Loucy (cell line): ENCODE data around the gene AK3.

Experiments
- EZH2phosphoT487 ChIP-seq: fragments of 200-600 bp; IDR thresholded peaks from 2 replicates; pipeline ENCODE4 v1.6.1; 2018; ENCODE audit warnings: antibody characterized with exemption, mild to moderate bottlenecking, moderate library complexity, borderline replicate concordance
- TF ChIP-seq, protein P1 (sequence below): fragments of 200-600 bp; sonication (generic); conservative IDR thresholded peaks from 2 replicates; pipeline ENCODE4 v1.5.1; 2014; ENCODE audit warnings: mild to moderate bottlenecking, antibody characterized with exemption, low read length

DNA sequence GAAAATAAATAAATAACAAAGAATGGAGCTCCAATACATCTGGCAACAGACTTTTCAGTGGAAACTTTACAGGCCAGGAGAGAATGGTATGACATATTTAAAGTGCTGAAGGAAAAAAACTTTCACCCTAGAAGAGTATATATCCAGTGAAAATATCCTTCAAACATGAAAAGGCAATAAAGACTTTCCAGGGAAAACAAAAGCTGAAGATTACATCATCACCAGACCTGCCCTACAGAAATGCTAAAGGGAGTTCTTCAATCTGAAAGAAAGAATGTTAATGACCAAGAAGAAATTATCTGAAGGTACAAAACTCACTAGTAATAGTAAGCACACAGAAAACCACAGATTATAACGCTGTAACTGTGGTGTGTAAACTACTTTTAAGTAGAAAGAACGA, 43.4 kb upstream of the AK3 start:
- TF ChIP-seq, protein P1, sequence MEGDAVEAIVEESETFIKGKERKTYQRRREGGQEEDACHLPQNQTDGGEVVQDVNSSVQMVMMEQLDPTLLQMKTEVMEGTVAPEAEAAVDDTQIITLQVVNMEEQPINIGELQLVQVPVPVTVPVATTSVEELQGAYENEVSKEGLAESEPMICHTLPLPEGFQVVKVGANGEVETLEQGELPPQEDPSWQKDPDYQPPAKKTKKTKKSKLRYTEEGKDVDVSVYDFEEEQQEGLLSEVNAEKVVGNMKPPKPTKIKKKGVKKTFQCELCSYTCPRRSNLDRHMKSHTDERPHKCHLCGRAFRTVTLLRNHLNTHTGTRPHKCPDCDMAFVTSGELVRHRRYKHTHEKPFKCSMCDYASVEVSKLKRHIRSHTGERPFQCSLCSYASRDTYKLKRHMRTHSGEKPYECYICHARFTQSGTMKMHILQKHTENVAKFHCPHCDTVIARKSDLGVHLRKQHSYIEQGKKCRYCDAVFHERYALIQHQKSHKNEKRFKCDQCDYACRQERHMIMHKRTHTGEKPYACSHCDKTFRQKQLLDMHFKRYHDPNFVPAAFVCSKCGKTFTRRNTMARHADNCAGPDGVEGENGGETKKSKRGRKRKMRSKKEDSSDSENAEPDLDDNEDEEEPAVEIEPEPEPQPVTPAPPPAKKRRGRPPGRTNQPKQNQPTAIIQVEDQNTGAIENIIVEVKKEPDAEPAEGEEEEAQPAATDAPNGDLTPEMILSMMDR = no peak
- no peak for TF ChIP-seq EZH2phosphoT487
